C4-2B (cell line): ENCODE results near the gene CYSTM1.

Source experiments
- H3K27ac ChIP-seq: fragments of 450-650 bp; 2 replicates; pipeline ENCODE4 v1.5.1; 2017
- CTCF ChIP-seq: fragments of 450-650 bp; conservative IDR thresholded peaks from 2 replicates; pipeline ENCODE4 v1.5.1; 2017; ENCODE audit warnings: mild to moderate bottlenecking
- ZFX ChIP-seq: fragments of 450-650 bp; IDR thresholded peaks from 2 replicates; pipeline ENCODE4 v1.6.1; 2017

CYSTM1 gene

GRCh38 chr5:140133514-140134167 is 41.3 kb upstream of the CYSTM1 start:
- H3K27ac ChIP-seq: no peak overlapping the region
- no peak for TF ChIP-seq ZFX
- no peak for TF ChIP-seq CTCF

- no peak overlapping the region for H3K27ac ChIP-seq
- TF ChIP-seq ZFX (no peak), CTCF (no peak)
These were observed 40.6 kb upstream of the CYSTM1 start for GRCh38 chr5:140134277-140134935.

GRCh38 chr5:140135127-140135526 is 39.9 kb upstream of the CYSTM1 start:
- no peak overlapping the region for H3K27ac ChIP-seq
- TF ChIP-seq ZFX (no peak), CTCF (no peak)

- no peak overlapping the region for H3K27ac ChIP-seq
- TF ChIP-seq CTCF: no peak
- TF ChIP-seq ZFX: no peak
These were observed 38.4 kb upstream of the CYSTM1 start for GRCh38 chr5:140136624-140137023.

- no peak for TF ChIP-seq CTCF
- TF ChIP-seq ZFX: no peak
- H3K27ac ChIP-seq: no peak overlapping the region
These were observed 34.6 kb upstream of the CYSTM1 start for GRCh38 chr5:140140435-140140834.

- TF ChIP-seq ZFX (no peak), CTCF (no peak)
- H3K27ac ChIP-seq: no peak overlapping the region
These were observed 33.7 kb upstream of the CYSTM1 start for GRCh38 chr5:140141241-140141640.

- no peak overlapping the region for H3K27ac ChIP-seq
- no peak for TF ChIP-seq ZFX
- no peak for TF ChIP-seq CTCF
These were observed 32.7 kb upstream of the CYSTM1 start for GRCh38 chr5:140142246-140142645.
